HG03025 (cell line): ENCODE measurements around the gene ABCB8.

Experiments used
- ATAC-seq: cut with Tn5 transposase; IDR thresholded peaks from one replicate; pipeline ENCODE4 v1.9.1; 2021; ENCODE audit warnings: mild to moderate bottlenecking, moderate library complexity; ENCODE audit not compliant: unreplicated experiment, low FRiP score

The ABCB8 gene

GRCh38 chr7:151028131-151028947 lies at the start of gene ABCB8:
Gene ABCB8, plus strand, starts transcription at chr7:151028450. Its CDS starts 66 bp downstream, at chr7:151028516.
- ATAC-seq = peak; percentile 97

- ATAC-seq = no peak
Observed at GRCh38 chr7:150979713-150980390, 48.4 kb upstream of the ABCB8 start.

GRCh38 chr7:150980663-150981062 lies 47.6 kb upstream of the ABCB8 start:
- ATAC-seq = no peak

GRCh38 chr7:150981644-150982043 lies 46.6 kb upstream of the ABCB8 start:
- ATAC-seq = no peak

- no peak for ATAC-seq
Observed at GRCh38 chr7:150982351-150982750, 45.9 kb upstream of the ABCB8 start.

- ATAC-seq = no peak
Observed at GRCh38 chr7:150983893-150984368, 44.3 kb upstream of the ABCB8 start.

- no peak for ATAC-seq
Observed at GRCh38 chr7:150986099-150986512, 42.1 kb upstream of the ABCB8 start.

- ATAC-seq = no peak
Observed at GRCh38 chr7:150986556-150986955, 41.7 kb upstream of the ABCB8 start.

- no peak for ATAC-seq
Observed at GRCh38 chr7:150988230-150989226, 39.7 kb upstream of the ABCB8 start.

- ATAC-seq = no peak
Observed at GRCh38 chr7:150989456-150989855, 38.8 kb upstream of the ABCB8 start.

GRCh38 chr7:150990416-150991186 lies 37.6 kb upstream of the ABCB8 start, which contains the start of gene NOS3:
Gene NOS3, plus strand, starts transcription at chr7:150991017. Its CDS starts 2,787 bp downstream, at chr7:150993804.
- ATAC-seq = no peak

GRCh38 chr7:150992051-150992640 lies 36.1 kb upstream of the ABCB8 start:
- ATAC-seq = no peak

GRCh38 chr7:150992833-150993302 lies 35.4 kb upstream of the ABCB8 start:
- no peak for ATAC-seq

GRCh38 chr7:150993511-150993910 lies 34.7 kb upstream of the ABCB8 start:
- ATAC-seq = no peak

GRCh38 chr7:150994141-150994837 lies 34.0 kb upstream of the ABCB8 start:
- no peak for ATAC-seq

- ATAC-seq = no peak
Observed at GRCh38 chr7:150994838-150995510, 33.3 kb upstream of the ABCB8 start.

GRCh38 chr7:150996376-150997074 lies 31.7 kb upstream of the ABCB8 start:
- no peak for ATAC-seq
